CD4-positive, alpha-beta T cell (primary cell): ENCODE measurements around the gene SMIM1. TPM values are rescaled to one million over a fixed set of nuclear protein-coding genes. Genes with fewer than 3 reads are reported as not detected.

Experiments
- ATAC-seq: fragments of 200-7000 bp; cut with Tn5 transposase; one replicate; pipeline ENCODE4 v1.10.0; 2022; ENCODE audit warnings: mild to moderate bottlenecking; ENCODE audit not compliant: poor library complexity
- CTCF ChIA-PET: fragments of 350-600 bp; sonication (Branson Sonifier 250); formaldehyde crosslinking; loops from one replicate; lab custom pipeline; 2021; ENCODE audit warnings: antibody characterized with exemption, inconsistent platforms; lab: Charles Lee
- POLR2A ChIA-PET: fragments of 350-600 bp; sonication (Branson Sonifier 250); formaldehyde crosslinking; loops from one replicate; lab custom pipeline; 2021; ENCODE audit warnings: antibody characterized with exemption, inconsistent platforms; lab: Charles Lee
- DNase-seq, 14 experiments: peaks; one replicate each; pipeline ENCODE4 v3.0.0-alpha.2; 2013 to 2020; ENCODE audit warnings: mixed read lengths in 2 of 14
- H3K27ac ChIP-seq, 2 donors: one replicate each; pipeline versions ENCODE4 v1.5.1 to v1.7.0; 2013; ENCODE audit warnings: low read length in 2 of 2, low read depth in 1 of 2, mild to moderate bottlenecking in 1 of 2
- H3K27me3 ChIP-seq, 2 experiments: 1 replicate in 1 of 2; 2 replicates in 1 of 2; pipeline versions ENCODE4 v1.6.1 to v1.7.0; 2013; ENCODE audit warnings: low read length in 2 of 2, control low read depth in 1 of 2, mild to moderate bottlenecking in 1 of 2, moderate library complexity in 1 of 2; ENCODE audit not compliant: insufficient read depth in 2 of 2, control insufficient read depth in 1 of 2
- H3K36me3 ChIP-seq: one replicate; pipeline ENCODE4 v1.6.1; 2013; ENCODE audit warnings: low read length, control low read depth; ENCODE audit not compliant: insufficient read depth
- H3K4me1 ChIP-seq: one replicate; pipeline ENCODE4 v1.6.1; 2013; ENCODE audit warnings: low read length, control low read depth; ENCODE audit not compliant: insufficient read depth
- H3K4me3 ChIP-seq: one replicate; pipeline ENCODE4 v1.5.1; 2013; ENCODE audit warnings: mild to moderate bottlenecking, low read length, moderate library complexity
- H3K9me3 ChIP-seq, 2 experiments: 1 replicate in 1 of 2; 2 replicates in 1 of 2; pipeline versions ENCODE4 v1.6.1 to v1.7.0; 2013; ENCODE audit warnings: low read length in 2 of 2, mild to moderate bottlenecking in 2 of 2, control low read depth in 1 of 2, moderate library complexity in 1 of 2; ENCODE audit not compliant: control insufficient read depth in 1 of 2, insufficient read depth in 1 of 2
- H3K27ac Mint-ChIP-seq: one replicate; pipeline ENCODE4 v1.8.0; 2020; ENCODE audit warnings: mixed read lengths
- H3K27me3 Mint-ChIP-seq: one replicate; pipeline ENCODE4 v1.8.0; 2021; ENCODE audit warnings: mixed read lengths
- H3K36me3 Mint-ChIP-seq: one replicate; pipeline ENCODE4 v1.8.0; 2021; ENCODE audit warnings: low read depth, mixed read lengths
- H3K4me1 Mint-ChIP-seq: one replicate; pipeline ENCODE4 v1.8.0; 2021; ENCODE audit warnings: low read depth, mixed read lengths
- H3K4me3 Mint-ChIP-seq: one replicate; pipeline ENCODE4 v1.8.0; 2020; ENCODE audit warnings: mild to moderate bottlenecking, mixed read lengths
- H3K9me3 Mint-ChIP-seq: one replicate; pipeline ENCODE4 v1.8.0; 2020; ENCODE audit warnings: mixed read lengths
- intact Hi-C, 2 experiments: fragments of 100-400 bp; cut with DNase I in 1 of 2; cut with micrococcal nuclease in 1 of 2; formaldehyde crosslinking; loops; one replicate each; pipeline versions ENCODE4 v1.15.1 to v1.9.0; 2023 to 2025; cut with DNase I, micrococcal nuclease
- total RNA-seq, 174 experiments: library from RNA in 2 of 174; stranded (reverse) in 2 of 174; gene quantifications; one replicate each; pipeline ENCODE4 v1.2.3 and lab custom pipeline; 2021 to 2026
- TF ChIP-seq, protein P1 (sequence below): fragments of 200-600 bp; IDR thresholded peaks from one replicate; pipeline ENCODE4 v1.8.0; 2022; ENCODE audit warnings: antibody characterized with exemption, mild to moderate bottlenecking

The SMIM1 gene
- total RNA-seq, 2 experiments from 2014 or later = 1.8 to 2.6 TPM

DNA sequence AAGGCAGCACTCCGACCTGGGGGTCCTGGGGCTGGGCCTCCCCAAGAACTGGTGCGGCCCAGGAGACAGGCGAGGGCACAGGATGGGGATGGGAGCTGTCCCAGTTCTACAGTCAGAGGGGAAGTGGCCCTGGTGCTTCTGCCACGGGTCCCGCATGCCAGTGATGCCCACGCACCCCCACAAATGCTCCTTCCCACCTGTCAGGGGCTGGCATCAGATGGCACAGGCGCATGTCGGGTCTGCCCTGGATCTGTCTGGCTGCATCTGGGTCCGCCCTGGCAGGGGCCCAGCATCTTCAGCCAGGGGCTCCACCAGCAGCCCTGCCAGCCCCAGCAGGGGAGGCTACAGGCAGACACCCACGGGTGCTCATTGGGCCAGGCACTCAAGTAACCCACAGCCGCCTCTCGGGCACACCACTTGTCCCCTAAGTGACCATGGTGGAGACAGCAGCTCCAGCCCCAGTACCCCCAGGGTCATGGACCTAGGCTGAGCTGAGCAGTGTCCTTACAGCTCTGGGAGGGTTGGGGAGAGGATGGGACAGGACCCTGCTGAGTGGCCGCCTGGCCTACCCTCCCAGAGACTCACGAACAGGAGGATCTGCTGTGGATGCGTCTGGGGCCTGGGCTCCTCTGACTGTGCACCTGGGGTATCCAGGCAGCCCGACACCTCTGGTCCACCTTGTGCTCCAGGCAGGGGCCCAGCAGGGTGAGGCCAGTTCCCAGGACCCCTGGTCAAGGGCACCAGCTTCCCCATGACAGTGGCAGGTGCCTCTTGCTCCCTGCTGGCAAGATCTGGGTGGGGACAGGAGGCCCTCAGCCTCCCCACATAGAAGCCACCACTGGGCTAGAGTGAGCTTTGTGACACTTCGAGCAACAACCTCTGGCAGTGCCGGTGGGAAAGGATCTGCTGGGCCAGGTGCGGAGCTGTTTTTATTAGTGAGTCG is 5.4 kb downstream of the SMIM1 start:
- no peaks in the 10 kb centered on the region for H3K9me3 Mint-ChIP-seq
- H3K27me3 ChIP-seq = no peaks in the 10 kb centered on the region
- peaks cover 18% of the 10 kb centered on the region for H3K4me1 ChIP-seq
- no peak overlapping the region for H3K27ac Mint-ChIP-seq
- no peak overlapping the region for H3K27ac ChIP-seq
- no peaks in the 10 kb centered on the region for H3K27me3 Mint-ChIP-seq
- peaks cover 39% of the 10 kb centered on the region for H3K36me3 ChIP-seq
- DNase-seq = peak in 1 of 14 experiments; percentile 18
- CTCF ChIA-PET = no interaction called here
- H3K4me3 ChIP-seq = no peak overlapping the region
- H3K36me3 Mint-ChIP-seq = peaks cover 37% of the 10 kb centered on the region
- intact Hi-C loops = loop anchor here in 1 of 2 experiments (10.0 kb wide), 1 partner anchor 1253 kb away; the partner anchor contains the start of gene PANK4
- no peaks in the 10 kb centered on the region for H3K9me3 ChIP-seq
- ATAC-seq = no peak
- POLR2A ChIA-PET = no interaction called here
- H3K4me3 Mint-ChIP-seq = no peak overlapping the region
- TF ChIP-seq, protein P1, sequence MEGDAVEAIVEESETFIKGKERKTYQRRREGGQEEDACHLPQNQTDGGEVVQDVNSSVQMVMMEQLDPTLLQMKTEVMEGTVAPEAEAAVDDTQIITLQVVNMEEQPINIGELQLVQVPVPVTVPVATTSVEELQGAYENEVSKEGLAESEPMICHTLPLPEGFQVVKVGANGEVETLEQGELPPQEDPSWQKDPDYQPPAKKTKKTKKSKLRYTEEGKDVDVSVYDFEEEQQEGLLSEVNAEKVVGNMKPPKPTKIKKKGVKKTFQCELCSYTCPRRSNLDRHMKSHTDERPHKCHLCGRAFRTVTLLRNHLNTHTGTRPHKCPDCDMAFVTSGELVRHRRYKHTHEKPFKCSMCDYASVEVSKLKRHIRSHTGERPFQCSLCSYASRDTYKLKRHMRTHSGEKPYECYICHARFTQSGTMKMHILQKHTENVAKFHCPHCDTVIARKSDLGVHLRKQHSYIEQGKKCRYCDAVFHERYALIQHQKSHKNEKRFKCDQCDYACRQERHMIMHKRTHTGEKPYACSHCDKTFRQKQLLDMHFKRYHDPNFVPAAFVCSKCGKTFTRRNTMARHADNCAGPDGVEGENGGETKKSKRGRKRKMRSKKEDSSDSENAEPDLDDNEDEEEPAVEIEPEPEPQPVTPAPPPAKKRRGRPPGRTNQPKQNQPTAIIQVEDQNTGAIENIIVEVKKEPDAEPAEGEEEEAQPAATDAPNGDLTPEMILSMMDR = no peak
- peaks cover 5% of the 10 kb centered on the region for H3K4me1 Mint-ChIP-seq

DNA sequence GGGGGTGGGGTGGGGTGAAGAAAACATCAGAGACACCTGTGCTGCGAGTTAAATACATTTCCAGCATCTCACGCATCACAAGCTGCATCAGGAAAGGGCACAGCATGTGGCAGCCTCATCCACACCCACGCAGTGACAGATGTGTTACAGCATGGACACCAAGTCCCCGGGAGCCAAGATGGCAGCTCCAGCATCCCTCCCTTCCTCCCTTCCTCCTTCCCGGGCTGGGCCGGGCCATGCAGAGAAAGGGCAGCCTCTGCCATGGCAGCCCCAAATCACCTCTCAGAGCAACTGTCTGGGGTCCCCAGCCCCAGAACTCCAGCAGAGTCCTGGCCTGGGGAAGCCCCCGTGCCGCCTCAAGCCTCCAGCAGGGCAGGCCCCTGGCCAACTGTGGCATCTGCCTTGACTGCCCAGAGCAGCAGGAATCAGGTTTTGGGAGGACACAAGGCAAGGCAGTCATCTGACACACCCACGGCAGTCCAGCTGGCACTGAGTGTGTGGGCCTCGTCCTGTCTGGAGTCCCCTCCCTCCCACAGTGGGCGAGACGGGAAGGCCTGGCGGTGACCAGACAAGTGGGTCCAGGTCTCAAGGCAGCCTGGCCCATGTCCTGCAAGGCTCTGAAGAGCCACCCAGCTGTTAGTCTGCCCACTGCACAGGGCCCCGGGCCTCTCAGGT is 6.2 kb downstream of the SMIM1 start:
- H3K4me1 ChIP-seq = peaks cover 12% of the 10 kb centered on the region
- Mint-ChIP-seq H3K27ac (no peak overlapping the region), H3K9me3 (no peaks in the 10 kb centered on the region), H3K27me3 (no peaks in the 10 kb centered on the region), H3K4me3 (no peak overlapping the region), H3K36me3 (peaks cover 44% of the 10 kb centered on the region), H3K4me1 (peaks cover 5% of the 10 kb centered on the region)
- H3K4me3 ChIP-seq = no peak overlapping the region
- ATAC-seq = no peak
- H3K27ac ChIP-seq = no peak overlapping the region
- POLR2A ChIA-PET = no interaction called here
- no peaks in the 10 kb centered on the region for H3K9me3 ChIP-seq
- CTCF ChIA-PET = no interaction called here
- no peaks in the 10 kb centered on the region for H3K27me3 ChIP-seq
- intact Hi-C loops = loop anchor here in 1 of 2 experiments (10.0 kb wide), 1 partner anchor 1254 kb away; the partner anchor contains the start of gene PANK4
- DNase-seq = peak in 1 of 14 experiments; percentile 9
- H3K36me3 ChIP-seq = peaks cover 46% of the 10 kb centered on the region
- TF ChIP-seq, protein P1 = no peak

DNA sequence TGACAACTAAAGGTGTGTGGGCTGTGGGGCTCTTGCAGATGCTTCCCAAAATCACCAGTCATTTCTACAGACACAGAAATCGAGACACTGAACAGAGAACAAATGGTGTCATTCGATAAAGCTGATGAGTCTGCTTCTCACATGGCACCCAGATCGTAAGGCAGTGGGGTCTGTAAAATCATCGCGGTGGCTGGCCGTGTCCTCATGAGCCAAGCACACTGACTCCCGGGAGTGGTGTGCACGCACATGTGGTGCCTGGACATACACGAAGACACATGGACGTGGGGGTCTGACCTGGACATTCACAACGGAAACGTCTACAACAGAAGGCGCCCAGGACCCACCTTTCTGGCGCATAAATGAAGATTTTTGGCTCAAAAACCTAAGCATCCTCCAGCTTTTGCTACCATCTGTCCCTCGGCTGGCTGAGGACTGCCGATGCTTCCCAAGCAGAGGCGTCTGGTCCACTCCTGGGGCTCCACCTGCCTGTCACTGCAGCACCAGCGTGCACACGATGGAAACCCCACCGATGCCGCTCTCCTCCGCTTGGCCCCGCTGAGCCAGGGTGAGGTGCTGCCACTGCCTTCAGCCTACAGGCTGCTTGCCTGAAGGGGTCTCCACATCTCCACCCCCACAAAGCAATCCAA is 6.8 kb downstream of the SMIM1 start:
- no peaks in the 10 kb centered on the region for H3K9me3 Mint-ChIP-seq
- peaks cover 12% of the 10 kb centered on the region for H3K4me1 ChIP-seq
- intact Hi-C loops = loop anchor here in 1 of 2 experiments (10.0 kb wide), 1 partner anchor 1255 kb away; the partner anchor contains the start of gene PANK4
- H3K4me3 ChIP-seq = no peak overlapping the region
- peaks cover 50% of the 10 kb centered on the region for H3K36me3 Mint-ChIP-seq
- H3K27ac Mint-ChIP-seq = no peak overlapping the region
- peaks cover 52% of the 10 kb centered on the region for H3K36me3 ChIP-seq
- H3K4me3 Mint-ChIP-seq = no peak overlapping the region
- no peaks in the 10 kb centered on the region for H3K27me3 Mint-ChIP-seq
- H3K4me1 Mint-ChIP-seq = peaks cover 5% of the 10 kb centered on the region
- H3K27me3 ChIP-seq = no peaks in the 10 kb centered on the region
- no peak for ATAC-seq
- DNase-seq = no peak
- no peaks in the 10 kb centered on the region for H3K9me3 ChIP-seq
- ChIA-PET CTCF (no interaction called here), POLR2A (no interaction called here)
- TF ChIP-seq, protein P1 = no peak
- H3K27ac ChIP-seq = no peak overlapping the region
